GM12878 (cell line): Measurements from ENCODE around the gene HEATR3. TPM values are rescaled to one million over a fixed set of nuclear protein-coding genes. Genes with fewer than 3 reads are reported as not detected.
A peak's percentile ranks its signal among the peaks of the same experiment; 100 is the strongest.

Experiments
- BACH1 ChIP-seq: fragments of 450-650 bp; IDR thresholded peaks from 2 replicates; pipeline ENCODE4 v1.6.1; 2017; ENCODE audit warnings: mild to moderate bottlenecking, borderline replicate concordance
- CBX5 ChIP-seq: sonication (generic); IDR thresholded peaks from 2 replicates; pipeline ENCODE4 v1.6.1; 2016; ENCODE audit warnings: low read depth, moderate library complexity, mild to moderate bottlenecking, inconsistent platforms
- E4F1 ChIP-seq: fragments of 450-650 bp; IDR thresholded peaks from 2 replicates; pipeline ENCODE4 v1.6.1; 2018; ENCODE audit warnings: borderline replicate concordance, mild to moderate bottlenecking; ENCODE audit not compliant: partially characterized antibody
- HDAC6 ChIP-seq: fragments of 200-600 bp; sonication (generic); IDR thresholded peaks from one replicate; pipeline ENCODE4 v1.8.0; 2017; ENCODE audit warnings: antibody characterized with exemption; ENCODE audit not compliant: unreplicated experiment
- IKZF2 ChIP-seq, 2 experiments: fragments of 450-650 bp; IDR thresholded peaks; 2 replicates each; pipeline ENCODE4 v1.6.1; 2017; ENCODE audit warnings: mild to moderate bottlenecking in 2 of 2, moderate library complexity in 2 of 2
- LARP7 ChIP-seq: fragments of 450-650 bp; IDR thresholded peaks from 2 replicates; pipeline ENCODE4 v1.6.1; 2017; ENCODE audit warnings: mild to moderate bottlenecking
- MEF2B ChIP-seq: fragments of 450-650 bp; IDR thresholded peaks from 2 replicates; pipeline ENCODE4 v1.6.1; 2018; ENCODE audit warnings: mild to moderate bottlenecking, moderate library complexity; ENCODE audit not compliant: partially characterized antibody, poor library complexity, severe bottlenecking
- MYB ChIP-seq: fragments of 150-350 bp; IDR thresholded peaks from 2 replicates; pipeline ENCODE4 v1.6.1; 2014; ENCODE audit warnings: mild to moderate bottlenecking, low read depth, low read length, borderline replicate concordance
- NR2C1 ChIP-seq: fragments of 450-650 bp; IDR thresholded peaks from 2 replicates; pipeline ENCODE4 v1.6.1; 2017; ENCODE audit warnings: antibody characterized with exemption, mild to moderate bottlenecking, moderate library complexity
- NR2C2 ChIP-seq: IDR thresholded peaks from 2 replicates; pipeline ENCODE4 v1.6.1; 2011; ENCODE audit warnings: borderline replicate concordance, low read depth; ENCODE audit not compliant: control insufficient read depth, insufficient read length
- SMC3 ChIP-seq: IDR thresholded peaks from 2 replicates; pipeline ENCODE4 v1.6.1; 2011; ENCODE audit warnings: low read length, improper control_type of control experiment, borderline replicate concordance
- SREBF1 ChIP-seq: IDR thresholded peaks from 2 replicates; pipeline ENCODE4 v1.6.1; 2012; ENCODE audit warnings: mild to moderate bottlenecking, low read length
- SUZ12 ChIP-seq: fragments of 200-600 bp; sonication (generic); IDR thresholded peaks from one replicate; pipeline ENCODE4 v1.6.1; 2018; ENCODE audit warnings: antibody characterized with exemption, mild to moderate bottlenecking; ENCODE audit not compliant: unreplicated experiment
- TAF1 ChIP-seq: IDR thresholded peaks from 2 replicates; pipeline ENCODE4 v1.6.1; 2011; ENCODE audit warnings: mild to moderate bottlenecking, low read depth, low read length, borderline replicate concordance
- TCF12 ChIP-seq: IDR thresholded peaks from 2 replicates; pipeline ENCODE4 v1.6.1; 2011; ENCODE audit warnings: low read depth, mild to moderate bottlenecking, low read length
- ZNF687 ChIP-seq: fragments of 450-650 bp; IDR thresholded peaks from 2 replicates; pipeline ENCODE4 v1.6.1; 2017; ENCODE audit warnings: mild to moderate bottlenecking, moderate library complexity
- polyA plus RNA-seq, 11 experiments: library from polyadenylated mRNA; depleted of rRNA in 4 of 11; unstranded in 6 of 11; stranded (reverse) in 5 of 11; fragments of >200 nt; fragmentation: Nextera tagmentation in 4 of 11; fragmentation: Illumina TruSeq in 1 of 11; extraction: Ambion mirVana in 4 of 11; extraction: Trizol in 1 of 11; gene quantifications; 1 replicate in 1 of 11; 2 replicates in 10 of 11; pipeline versions ENCODE4 v1.2.1 to v1.2.3, GENCODE V29; 2011 to 2016; ENCODE audit warnings: inconsistent platforms in 2 of 11, missing spikeins in 2 of 11, low read depth in 1 of 11
- total RNA-seq, 4 experiments: library from RNA; depleted of rRNA in 3 of 4; stranded (reverse); fragments of >200 nt in 3 of 4; fragmentation: Illumina TruSeq in 1 of 4; extraction: Trizol in 1 of 4; gene quantifications; 2 replicates each; pipeline versions ENCODE4 v1.2.1 to v1.2.3, GENCODE V29; 2013 to 2021
- TF ChIP-seq, protein P1 (sequence below): fragments of 450-650 bp; formaldehyde crosslinking; IDR thresholded peaks from 2 replicates; pipeline ENCODE4 v1.4.0; 2020; ENCODE audit warnings: mild to moderate bottlenecking, moderate library complexity
- TF ChIP-seq, protein P2 (sequence below): fragments of 450-650 bp; conservative IDR thresholded peaks from 2 replicates; pipeline ENCODE4 v1.6.1; 2017; ENCODE audit warnings: mild to moderate bottlenecking, moderate library complexity

Gene HEATR3
- total and polyA plus RNA-seq, 10 of the 15 experiments (the other 5 are each of a cell fraction or from before 2014, with no cell fraction given) = 1.5 to 30.0 (median 17.7) TPM

DNA sequence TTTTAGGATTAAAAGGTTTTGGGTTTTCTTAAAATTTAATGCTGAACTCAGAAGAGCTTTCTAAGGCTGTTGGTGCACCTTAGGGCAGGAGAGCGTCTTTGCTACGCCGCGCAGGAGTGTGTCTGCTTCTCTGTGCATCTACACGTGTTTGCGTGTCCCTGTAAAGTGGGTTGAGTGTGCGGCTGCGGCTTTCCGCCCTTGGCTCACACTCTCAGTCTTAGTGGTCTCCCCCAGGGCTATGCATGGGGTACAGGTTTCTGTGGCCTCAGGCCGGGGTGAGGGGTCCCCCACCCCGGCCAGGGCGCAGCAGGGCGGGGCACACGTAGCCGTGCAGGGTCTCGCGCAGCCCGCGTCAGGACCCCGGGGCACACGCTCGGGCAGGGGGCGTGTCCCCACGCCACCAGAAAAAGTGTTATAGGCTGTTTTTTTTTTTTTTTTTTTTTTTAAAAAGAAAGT, 86.6 kb downstream of the HEATR3 start (continued):
- TF ChIP-seq, protein P1, sequence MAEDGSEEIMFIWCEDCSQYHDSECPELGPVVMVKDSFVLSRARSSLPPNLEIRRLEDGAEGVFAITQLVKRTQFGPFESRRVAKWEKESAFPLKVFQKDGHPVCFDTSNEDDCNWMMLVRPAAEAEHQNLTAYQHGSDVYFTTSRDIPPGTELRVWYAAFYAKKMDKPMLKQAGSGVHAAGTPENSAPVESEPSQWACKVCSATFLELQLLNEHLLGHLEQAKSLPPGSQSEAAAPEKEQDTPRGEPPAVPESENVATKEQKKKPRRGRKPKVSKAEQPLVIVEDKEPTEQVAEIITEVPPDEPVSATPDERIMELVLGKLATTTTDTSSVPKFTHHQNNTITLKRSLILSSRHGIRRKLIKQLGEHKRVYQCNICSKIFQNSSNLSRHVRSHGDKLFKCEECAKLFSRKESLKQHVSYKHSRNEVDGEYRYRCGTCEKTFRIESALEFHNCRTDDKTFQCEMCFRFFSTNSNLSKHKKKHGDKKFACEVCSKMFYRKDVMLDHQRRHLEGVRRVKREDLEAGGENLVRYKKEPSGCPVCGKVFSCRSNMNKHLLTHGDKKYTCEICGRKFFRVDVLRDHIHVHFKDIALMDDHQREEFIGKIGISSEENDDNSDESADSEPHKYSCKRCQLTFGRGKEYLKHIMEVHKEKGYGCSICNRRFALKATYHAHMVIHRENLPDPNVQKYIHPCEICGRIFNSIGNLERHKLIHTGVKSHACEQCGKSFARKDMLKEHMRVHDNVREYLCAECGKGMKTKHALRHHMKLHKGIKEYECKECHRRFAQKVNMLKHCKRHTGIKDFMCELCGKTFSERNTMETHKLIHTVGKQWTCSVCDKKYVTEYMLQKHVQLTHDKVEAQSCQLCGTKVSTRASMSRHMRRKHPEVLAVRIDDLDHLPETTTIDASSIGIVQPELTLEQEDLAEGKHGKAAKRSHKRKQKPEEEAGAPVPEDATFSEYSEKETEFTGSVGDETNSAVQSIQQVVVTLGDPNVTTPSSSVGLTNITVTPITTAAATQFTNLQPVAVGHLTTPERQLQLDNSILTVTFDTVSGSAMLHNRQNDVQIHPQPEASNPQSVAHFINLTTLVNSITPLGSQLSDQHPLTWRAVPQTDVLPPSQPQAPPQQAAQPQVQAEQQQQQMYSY (CRISPR knock-in tag) = no peak
- TF ChIP-seq SUZ12 (no peak), NR2C2 (no peak), MYB (no peak), LARP7 (no peak), ZNF687 (no peak; the same call in 1 of the 2 replicates), HDAC6 (no peak), BACH1 (peak; percentile 62), CBX5 (no peak), NR2C1 (no peak), TAF1 (peak; percentile 43; the same call in 1 of the 2 replicates), MEF2B (peak; percentile 47), SREBF1 (no peak), E4F1 (peak; percentile 28), IKZF2 (IDR thresholded peaks at IDR 0.05) (peak in 1 of 2 experiments; percentile 66; a peak in 2 of 4 replicates), TCF12 (peak; percentile 82), SMC3 (0 out of 2 replicates have a peak, but pooled peaks have one; percentile 11)
- TF ChIP-seq, protein P2, sequence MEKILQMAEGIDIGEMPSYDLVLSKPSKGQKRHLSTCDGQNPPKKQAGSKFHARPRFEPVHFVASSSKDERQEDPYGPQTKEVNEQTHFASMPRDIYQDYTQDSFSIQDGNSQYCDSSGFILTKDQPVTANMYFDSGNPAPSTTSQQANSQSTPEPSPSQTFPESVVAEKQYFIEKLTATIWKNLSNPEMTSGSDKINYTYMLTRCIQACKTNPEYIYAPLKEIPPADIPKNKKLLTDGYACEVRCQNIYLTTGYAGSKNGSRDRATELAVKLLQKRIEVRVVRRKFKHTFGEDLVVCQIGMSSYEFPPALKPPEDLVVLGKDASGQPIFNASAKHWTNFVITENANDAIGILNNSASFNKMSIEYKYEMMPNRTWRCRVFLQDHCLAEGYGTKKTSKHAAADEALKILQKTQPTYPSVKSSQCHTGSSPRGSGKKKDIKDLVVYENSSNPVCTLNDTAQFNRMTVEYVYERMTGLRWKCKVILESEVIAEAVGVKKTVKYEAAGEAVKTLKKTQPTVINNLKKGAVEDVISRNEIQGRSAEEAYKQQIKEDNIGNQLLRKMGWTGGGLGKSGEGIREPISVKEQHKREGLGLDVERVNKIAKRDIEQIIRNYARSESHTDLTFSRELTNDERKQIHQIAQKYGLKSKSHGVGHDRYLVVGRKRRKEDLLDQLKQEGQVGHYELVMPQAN = no peak
